NOMO-1 treated with DMSO at 0.1 percent for 48 hours (cell line): Measurements from ENCODE around the gene FAM241A.
"Not testable (repeated sequence)": the region's sequence is repeated elsewhere in the genome, so short reads cannot be mapped to it uniquely, and the experiment has no call there.

Source experiments
- DNase-seq: peaks from one replicate; lab custom pipeline; 2025; ENCODE audit not compliant: unreplicated experiment; lab: John Stamatoyannopoulos, UW

FAM241A gene

DNA sequence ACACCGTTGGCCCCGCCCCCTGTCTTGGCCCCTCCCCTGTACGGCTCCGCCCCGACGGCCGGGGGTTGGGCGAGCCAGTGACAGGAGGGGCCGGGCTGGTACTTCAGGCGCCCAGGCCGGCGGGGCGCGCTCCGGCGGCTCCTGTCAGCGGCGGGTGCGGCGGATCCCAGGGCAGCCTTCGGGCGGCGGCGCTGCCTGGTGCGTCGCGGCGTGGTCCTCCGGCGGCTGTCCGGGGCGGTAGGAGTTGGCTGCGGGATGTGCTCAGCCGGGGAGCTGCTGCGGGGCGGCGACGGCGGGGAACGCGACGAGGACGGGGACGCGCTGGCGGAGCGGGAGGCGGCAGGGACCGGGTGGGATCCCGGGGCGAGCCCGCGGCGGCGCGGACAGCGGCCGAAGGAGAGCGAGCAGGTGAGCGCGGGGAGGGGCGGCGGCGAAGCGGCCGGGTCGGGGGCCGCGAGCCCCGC lies at the start of gene FAM241A:
Gene FAM241A, plus strand, starts transcription at position 129 of the 464 bp plus-strand sequence. Its CDS starts 127 bp downstream, at position 256.
- peak; percentile 65 for DNase-seq

DNA sequence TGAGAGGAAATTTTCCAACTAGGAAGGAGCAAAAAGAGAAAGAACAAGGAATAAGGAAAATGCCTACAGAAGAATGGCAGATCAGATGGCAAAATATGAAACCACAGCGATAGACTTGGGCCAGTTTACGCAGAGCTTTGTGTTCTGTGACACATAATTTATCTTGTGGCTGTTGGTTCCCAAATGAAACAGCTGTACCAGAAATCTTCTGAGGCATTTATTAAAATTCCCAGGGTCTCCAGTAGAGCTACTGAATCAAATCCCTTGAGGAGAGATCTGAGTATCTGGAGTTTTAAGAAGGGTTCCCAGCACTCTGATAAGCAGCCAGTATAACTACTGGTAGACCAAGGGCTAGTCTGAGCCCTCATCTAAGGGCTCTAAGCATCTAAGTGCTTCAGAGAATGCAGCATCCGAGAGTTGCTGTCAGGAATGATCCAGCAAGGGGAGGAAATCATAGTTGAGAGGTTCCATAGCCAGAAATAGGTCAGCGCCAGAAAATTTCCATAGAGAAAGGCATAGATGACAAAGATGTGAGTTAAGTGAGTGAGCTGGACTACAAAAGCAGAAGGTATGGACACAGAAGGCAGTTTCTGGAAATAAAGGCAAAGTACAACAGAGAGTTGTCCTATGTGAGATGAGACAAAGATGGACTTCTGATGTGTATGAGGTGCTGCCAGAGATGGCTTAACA lies 46.3 kb upstream of the FAM241A start:
- no peak for DNase-seq

DNA sequence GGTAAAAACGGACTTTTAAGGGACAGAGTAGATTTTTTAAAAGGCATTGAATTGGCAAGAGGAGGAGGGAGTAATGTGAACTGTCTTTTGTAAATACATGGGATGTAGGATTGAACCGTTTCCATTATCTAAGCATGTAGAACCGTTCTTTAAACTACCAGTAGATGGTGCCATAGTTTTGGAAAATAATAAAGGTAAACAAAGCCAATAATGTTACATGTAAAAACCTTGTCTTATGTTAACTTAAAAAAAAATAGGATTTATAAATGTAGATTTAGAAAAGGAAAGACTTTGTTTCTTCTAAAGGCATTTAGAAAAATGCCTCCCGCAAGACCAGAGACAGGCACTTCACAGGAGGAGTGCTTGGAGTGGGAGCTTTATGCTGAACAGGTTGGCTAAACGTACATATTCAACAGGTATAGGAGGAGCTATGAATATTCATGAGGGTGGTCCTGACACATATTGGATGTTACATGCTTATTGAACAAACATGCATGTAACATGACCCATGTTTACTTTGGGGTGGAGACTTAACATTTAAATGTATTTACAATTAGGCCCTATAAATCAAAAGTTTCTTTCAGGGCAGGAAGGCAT lies 45.5 kb upstream of the FAM241A start:
- DNase-seq, result peak; percentile 67

DNA sequence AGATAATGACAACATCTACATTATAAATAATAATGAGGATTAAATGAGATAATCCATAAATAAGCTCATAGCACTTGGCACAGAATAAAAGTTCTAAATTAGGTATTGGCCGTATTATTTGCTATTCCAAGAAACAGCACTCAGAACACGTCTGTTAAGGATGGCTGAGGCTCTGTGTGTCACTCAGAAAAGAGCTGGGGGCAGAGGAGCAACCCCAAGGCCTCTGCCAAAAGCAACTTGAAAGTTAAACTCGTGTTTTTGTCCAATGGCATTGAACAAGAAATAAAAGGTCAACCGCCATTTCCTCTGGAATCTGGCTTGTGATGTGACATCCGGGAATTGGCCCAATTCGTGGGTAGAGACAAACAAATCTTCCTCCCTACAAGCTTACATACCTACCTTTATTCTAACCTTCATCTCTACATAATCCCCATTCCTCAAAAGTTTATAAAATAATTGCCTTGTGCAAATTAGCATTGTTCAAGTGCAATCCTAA lies 42.3 kb upstream of the FAM241A start:
- no peak for DNase-seq

DNA sequence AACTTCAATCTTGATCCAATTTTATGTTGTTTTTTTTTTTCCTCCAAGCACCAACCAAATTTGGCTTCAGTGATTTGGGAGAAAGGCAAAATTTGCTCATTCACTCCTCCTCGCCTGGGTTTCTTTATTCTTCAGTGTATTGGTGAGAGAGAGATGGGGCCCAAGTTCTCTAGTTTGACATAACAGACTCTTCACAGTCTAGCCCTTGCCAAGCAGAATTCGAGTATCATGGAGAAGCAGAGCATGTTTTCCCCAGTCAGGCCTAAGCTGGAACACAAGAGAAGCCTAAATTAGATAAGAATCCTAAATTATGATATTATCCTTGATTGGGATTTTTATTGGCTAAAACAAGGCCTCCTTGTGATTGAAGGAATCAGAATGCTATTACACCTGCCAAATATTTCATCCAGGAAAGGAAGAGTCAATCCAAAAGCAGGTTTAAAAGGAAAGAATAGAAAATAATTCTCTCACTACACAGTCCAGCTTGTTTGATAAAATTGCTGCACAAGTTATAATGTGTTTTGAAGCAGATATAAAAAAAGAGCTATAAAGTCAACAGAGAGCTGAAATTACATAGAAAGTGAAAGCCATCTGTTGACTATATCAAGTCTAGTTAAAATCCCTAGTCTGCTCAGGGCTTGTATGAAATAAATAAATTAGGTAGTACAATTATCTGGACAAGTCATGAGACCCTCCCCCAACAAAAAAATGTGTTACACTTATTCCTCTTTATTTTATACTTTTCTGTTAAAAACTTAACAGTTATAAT lies 39.9 kb upstream of the FAM241A start:
- no peak for DNase-seq

DNA sequence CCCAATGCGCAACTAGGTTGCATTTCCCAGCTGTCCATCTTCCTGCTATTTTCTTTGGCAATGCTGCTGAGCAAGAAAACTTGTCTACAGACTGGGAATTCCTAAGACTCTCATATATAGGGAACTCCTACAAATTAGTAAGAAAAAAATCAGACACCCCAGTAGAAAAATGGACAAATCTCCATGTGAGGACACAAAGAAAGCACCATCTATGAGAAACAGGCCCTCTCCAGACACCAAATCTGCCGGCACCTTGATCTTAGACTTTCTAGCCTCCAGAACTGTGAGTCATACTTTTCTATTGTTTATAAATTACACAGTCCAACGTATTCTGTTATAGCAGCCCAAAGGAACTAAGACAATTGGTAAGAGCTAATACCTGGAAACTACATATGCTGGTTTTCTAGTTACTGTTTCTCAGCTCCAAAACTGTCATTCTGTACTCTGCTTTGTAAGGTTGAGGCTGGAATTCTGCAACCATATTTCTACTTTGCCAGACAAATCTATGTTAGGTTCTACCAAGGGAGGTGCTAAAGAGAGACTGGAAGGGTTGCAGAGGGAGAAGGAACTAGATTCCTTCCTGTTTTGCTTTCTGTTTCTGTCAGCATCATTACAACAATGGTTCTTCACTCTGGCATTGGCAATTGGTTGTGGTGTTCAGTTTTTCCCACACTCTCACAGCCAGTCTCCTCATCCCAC lies 35.7 kb upstream of the FAM241A start:
- peak; percentile 84 for DNase-seq

DNA sequence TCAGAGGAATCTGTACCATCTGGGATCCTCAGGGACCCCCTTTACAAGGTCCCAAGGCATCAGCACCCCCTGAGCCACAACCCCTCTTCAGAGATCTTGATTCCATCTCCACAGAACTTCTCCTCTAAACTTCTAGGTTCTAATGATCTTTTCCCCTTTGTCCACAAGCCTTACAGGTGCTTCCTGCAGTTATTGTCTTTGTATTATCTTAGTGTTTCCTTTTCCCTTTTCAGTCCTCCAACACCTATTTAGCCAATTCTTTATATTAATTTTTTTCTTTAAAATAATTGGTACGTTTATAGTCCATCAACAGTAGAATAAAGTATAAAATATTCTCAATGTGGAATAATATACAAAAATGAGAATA lies 35.2 kb upstream of the FAM241A start:
- DNase-seq, result no peak

DNA sequence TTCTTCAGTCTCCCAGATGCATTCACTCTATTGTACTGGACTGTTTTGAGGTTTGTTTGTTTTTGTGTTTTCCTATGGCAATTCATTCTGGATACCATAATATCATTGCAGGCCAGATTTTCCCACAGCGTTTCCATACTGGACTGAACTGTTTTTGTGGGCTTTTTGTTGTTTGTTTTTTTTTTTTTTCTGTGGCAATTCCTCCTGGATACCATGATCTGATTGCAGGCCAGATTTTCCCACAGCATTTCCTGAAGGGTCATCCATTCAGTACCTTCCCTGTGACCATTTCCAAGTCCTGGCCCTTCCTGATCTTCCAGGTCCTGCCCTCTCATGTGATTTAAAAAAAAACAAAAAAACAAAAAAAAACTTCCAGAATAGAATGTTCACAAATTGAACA lies 33.9 kb upstream of the FAM241A start:
- no peak for DNase-seq

DNA sequence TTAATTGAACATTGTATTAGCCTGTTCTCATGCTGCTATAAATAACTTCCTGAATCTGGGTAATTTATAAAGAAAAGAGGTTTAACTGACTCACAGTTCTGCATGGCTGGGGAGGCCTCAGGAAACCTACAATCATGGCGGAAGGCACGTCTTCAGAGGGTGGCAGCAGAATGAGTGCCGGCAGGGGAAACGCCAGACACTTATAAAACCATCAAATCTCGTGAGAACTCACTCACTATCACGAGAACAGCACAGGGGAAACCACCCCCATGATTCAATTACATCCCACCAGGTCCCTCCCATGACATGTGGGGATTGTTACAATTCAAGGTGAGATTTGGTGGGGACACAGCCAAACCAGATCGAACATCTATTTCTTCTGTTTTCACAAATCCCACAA lies 33.2 kb upstream of the FAM241A start:
- not testable (repeated sequence) for DNase-seq

DNA sequence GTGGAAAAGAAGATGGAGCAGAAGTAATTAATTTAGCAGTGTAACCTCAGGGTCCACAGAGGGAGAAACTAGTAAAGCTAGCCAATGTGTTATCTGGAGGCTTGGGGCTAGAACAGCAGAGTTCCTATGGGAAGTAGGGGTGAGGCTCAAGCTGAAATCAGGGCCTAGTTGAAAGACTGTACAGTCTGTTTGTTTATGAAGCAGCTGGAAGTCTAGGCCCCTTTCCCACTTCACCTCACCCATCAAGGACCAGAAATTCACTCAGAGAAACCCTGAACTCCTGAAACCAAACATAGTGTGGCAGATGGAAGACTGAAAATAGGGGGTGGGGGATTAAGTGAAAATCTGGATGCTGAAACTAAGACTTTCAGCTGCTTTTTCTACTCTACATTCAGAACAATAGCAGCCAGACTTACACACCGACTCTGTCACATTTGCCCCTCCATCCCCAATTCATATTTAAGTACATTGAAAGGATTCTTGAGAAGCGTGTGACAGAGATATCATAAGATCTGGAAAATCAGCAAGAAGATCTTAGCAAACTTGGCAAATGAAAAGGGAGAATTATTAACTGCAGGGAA lies 32.6 kb upstream of the FAM241A start:
- no peak for DNase-seq

DNA sequence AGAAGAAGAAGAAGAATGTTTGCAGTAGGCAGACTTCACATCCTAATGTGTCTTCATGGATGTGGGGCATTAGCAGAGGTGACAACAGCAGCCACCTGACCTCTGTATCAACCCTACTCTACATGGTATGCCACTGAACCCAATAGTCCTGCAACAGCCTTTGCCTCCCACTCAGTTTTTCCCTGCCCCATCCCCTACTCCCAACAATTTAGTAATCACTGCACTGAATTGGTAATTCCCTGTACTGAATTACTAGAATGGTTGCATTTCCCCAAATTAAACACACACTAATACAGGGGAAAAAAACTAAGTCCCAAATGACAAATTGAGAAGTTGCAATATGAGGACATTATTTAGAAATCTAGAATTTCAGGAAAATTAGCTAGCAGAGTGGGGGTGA lies 31.4 kb upstream of the FAM241A start:
- DNase-seq, result no peak

DNA sequence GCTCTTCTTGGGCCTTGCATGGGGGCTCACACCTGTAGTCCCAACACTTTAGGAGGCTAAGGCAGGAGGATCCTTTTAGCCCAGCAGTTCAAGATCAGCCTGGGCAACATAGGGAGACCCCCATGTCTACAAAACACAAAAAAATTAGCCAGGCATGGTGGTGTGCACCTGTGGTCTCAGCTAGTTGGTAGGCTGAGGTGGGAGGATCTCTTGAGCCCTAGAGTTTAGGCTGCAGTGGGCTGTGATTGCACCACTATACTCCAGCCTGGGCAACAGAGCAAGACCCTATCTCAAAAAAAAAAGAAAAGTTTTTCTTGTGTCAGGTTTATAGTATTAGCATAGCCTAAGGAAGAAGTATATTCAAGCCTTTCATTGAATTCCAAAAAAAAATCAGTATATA lies 30.8 kb upstream of the FAM241A start:
- no peak for DNase-seq

DNA sequence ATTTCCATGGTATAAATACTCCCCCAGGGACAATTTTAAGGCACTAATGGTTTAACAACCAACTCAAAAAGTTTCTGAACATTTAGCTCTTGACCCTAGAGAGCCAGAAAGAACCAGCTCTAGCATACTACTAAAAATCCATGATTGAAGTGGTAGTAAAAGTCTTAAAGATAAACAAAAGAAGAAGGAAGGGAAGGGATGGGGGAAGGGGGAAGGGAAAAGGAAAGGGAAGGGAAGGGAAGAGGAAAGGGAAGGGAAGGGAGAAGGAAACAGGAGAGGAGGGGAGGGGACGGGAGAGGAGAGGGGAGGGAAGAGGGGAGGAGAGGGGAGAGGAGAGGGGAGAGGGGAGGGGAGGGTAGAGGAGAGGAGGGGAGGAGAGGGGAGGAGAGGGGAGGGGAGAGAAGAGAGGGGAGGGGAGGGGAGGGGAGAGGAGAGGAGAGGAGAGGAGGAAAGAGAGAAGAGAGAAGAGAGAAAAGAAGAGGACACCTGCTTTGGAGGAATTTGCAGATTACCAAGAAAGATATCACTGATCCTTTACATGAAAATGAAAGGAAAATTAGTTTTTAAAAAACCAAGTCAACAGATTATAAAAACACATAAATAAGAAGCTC lies 26.4 kb upstream of the FAM241A start:
- DNase-seq, result no peak

DNA sequence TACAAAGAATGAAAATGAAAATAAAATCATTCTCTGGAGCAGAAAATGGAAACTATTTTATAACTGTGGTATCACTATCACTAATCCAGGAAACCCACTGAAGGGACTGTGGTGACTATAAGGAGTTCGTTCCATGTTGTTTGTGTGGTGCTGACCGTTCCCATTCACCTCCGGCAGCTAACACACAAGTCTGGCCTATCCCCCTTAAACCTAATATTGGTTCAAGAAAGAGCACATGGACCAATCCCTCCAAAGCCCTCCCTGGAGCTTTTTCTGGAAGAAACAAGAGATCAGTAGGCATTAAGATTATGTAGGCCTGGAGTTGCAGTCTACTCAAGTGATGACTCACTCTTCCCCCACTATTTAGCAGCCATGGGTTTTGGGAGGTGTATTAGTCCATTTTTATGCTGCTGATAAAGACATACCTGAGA lies 25.9 kb upstream of the FAM241A start:
- DNase-seq, result no peak

DNA sequence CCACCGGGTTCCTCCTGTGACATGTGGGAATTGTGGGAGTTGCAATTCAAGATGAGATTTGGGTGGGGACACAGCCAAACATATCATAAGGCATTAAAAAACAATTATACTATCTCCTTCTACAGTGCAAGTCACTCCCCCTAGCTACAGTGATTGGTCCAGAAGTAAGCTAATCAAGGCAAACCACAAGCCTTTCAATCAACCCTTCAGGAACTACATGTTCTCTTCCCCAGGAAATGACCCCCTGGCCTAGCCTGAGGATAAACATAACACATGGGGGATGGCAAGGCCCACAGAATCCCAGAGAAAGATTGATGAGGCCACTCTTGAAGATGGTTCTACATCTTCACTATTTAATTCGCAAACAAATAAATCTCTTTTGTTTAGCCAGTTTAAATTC lies 25.2 kb upstream of the FAM241A start:
- DNase-seq, result no peak

DNA sequence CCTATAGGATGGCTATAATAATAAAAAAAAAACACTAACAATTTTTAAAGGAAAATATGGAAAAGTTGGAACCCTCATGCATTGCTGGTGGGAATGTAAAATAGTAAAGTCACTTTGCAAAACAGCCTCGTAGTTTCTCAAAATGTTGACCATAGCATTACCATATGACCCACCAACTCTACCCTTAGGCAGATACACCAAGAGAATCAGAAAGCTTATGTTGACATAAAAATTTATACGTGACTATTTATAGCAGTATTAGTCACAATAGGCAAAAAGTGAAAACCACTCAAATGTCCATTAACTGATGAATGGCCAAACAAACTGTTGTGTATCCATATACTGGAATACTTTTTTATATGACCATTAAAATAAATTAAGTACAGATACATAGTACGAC lies 19.8 kb upstream of the FAM241A start:
- DNase-seq, result no peak

DNA sequence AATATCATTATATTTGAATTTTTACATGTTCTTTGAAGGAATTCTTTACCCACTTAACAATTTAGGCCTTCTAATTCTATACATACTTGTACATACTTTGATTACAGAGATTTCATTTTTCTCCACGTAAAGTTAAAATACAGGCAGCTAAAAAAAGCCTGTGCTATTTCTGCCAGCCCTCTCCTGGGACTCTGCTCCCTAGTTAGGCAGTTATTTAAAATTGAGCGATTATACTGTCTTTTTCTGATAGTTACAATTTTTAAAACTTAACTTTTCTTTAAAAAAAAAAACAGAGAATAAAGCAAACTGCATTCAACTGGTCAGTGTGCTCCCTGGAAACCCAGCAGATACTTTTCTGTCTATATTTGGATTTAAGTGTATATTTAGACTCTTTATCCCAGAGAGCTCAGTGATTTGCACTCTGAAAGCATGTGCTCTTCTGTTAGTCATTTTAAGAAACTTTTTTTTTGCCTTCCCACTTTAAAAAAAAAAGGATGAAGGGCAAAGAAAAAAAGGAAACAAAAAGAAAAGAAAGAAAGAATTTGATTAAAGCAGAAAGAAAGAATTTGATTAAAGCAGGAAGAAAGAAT lies 18.1 kb upstream of the FAM241A start:
- DNase-seq, result no peak

DNA sequence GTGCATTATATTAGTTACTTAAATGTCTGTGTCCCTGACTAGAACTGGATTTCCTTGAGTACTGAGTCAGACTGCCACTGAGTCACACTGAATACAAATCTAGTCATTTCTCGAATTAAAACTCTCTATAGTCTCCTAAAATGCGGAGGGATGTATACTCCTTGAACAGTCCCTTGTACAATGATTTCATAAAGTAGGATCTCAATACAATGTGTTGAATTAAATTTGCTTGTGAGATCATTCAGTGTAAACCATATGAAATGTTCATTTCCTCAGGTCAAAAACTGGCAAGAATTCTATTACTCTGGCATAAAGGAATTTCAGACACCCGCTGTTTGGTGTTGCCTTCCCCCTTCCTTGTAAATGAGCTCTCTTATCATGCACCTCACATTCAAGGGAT lies 17.5 kb upstream of the FAM241A start:
- no peak for DNase-seq

DNA sequence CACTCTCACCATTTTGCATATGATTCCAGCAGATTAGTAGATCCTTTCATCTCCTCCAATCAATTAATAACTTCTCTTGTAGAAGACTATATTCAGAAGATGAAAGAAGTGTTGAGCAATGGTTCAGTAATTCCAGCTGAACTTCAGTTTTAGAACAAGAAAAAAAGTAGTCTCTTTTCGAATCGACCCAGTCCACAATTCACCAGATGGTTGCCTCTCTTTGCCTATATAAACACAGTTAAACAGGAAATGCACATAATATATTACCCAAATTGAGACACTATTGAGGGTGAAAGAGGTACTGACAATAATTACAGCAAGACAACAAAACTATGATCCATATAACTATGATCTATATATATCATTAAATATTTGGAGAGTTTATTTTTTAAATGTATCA lies 16.8 kb upstream of the FAM241A start:
- DNase-seq, result no peak

DNA sequence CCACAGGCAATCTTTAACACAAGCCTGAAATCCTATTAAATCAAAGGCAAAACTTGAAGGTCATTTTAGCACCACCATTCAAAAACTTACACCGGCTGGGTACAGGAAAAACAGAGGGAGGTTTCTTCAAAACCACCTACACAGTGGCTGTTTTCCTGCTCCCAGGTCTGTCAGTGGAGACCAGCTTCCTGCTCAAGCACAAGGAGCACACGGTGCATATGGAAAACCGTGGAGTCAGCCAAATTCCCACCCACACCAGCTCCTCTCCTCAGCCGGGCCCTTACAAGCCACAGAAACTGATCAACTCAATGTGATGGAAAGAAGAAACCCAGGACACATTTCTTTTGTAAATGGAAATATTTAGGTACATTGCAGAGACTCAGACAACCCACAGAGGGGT lies 14.3 kb upstream of the FAM241A start:
- no peak for DNase-seq
